Activated naive CD4-positive, alpha-beta T cell (primary cell): ENCODE results near the gene USO1.
A peak's percentile ranks its signal among the peaks of the same experiment; 100 is the strongest.
"Not testable (repeated sequence)": the region's sequence is repeated elsewhere in the genome, so short reads cannot be mapped to it uniquely, and the experiment has no call there.

Source experiments
- DNase-seq, 4 experiments: peaks; one replicate each; lab custom pipeline; 2025; lab: John Stamatoyannopoulos, UW

The USO1 gene, protein sequence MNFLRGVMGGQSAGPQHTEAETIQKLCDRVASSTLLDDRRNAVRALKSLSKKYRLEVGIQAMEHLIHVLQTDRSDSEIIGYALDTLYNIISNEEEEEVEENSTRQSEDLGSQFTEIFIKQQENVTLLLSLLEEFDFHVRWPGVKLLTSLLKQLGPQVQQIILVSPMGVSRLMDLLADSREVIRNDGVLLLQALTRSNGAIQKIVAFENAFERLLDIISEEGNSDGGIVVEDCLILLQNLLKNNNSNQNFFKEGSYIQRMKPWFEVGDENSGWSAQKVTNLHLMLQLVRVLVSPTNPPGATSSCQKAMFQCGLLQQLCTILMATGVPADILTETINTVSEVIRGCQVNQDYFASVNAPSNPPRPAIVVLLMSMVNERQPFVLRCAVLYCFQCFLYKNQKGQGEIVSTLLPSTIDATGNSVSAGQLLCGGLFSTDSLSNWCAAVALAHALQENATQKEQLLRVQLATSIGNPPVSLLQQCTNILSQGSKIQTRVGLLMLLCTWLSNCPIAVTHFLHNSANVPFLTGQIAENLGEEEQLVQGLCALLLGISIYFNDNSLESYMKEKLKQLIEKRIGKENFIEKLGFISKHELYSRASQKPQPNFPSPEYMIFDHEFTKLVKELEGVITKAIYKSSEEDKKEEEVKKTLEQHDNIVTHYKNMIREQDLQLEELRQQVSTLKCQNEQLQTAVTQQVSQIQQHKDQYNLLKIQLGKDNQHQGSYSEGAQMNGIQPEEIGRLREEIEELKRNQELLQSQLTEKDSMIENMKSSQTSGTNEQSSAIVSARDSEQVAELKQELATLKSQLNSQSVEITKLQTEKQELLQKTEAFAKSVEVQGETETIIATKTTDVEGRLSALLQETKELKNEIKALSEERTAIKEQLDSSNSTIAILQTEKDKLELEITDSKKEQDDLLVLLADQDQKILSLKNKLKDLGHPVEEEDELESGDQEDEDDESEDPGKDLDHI

DNA sequence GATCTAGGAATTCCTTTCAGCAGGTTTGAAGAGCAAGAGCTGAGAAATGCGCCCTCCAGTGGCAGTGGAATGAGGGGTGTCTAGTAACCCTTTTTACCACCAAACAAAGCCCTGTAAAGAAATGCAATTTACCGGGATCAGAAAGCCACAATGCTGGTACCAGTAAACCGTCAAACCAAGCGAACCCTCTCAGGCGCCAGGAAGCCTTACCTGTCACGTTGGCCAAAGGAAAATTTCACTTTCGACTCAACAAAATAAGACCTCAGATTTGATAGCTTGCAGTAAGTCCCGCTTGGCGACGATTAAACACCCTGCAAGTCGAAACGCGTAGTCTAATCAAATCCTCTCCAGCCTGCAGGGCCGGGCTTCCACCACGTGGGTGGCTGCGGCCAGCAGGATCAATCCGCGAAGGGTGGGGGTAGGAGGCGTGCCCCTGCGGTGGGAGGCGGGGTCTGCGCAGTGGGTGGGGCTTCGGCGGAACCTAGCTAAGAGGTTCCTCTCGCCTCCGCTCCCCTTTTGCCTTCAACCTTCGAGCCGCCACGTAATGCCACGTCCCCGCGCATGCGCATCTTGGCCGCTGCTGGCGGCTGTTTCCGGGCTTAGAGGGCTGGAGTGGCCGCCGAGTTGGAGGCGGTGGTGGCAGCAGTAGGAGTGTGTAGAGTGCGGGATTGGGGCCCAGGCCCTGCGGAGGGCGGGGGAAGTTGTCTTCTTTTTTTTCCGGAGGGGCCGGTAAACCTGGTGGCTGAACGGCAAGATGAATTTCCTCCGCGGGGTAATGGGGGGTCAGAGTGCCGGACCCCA is at the start of gene USO1:
TSS of gene USO1 (plus strand) at position 512 of the 801 bp plus-strand sequence. CDS start at position 755, 243 bp downstream.
- peak; percentile 96 to 99 (median 98) for DNase-seq

DNA sequence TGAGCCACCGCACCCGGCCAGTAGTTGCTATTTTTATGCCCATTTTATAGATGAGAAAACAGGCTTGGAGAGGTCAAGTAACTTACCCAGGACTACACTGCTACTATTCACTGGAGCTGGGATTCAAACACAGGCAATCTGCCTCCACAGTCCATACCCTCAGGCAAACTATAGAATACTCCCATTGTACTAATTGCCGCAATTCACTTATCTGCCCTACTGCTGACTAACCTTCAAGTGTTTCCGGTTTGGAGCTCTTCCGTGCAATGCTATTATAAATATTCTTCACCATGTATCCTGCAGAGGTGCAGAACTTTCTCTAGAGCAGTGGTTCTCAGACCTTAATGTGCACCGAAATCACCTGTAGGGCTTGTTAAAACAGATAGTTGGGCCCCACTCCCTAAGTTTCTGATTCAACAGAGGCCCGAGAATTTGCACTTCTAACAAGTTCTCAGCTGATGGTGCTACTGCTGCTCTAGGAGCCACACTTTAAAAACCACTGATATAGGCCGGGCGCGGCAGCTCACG is 49.3 kb upstream of the USO1 start:
- DNase-seq = no peak

DNA sequence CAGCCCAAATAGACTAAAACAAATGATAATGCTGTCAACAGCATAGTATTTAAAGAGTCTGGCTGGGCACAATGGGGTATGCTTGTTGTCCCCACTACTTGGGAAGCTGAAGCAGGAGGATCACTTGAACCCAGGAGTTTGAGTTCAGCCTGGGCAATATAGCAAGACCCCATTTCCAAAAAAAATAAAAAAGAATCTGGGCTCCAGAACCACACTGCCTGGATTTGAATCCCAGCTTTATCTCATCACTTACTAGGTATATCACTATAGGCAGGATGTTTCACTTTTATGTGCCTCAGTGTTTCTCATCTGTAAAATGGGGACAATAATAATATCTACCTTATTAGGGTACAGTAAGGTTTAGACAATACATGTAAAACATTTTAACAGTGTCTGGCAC is 45.9 kb upstream of the USO1 start:
- DNase-seq = no peak

DNA sequence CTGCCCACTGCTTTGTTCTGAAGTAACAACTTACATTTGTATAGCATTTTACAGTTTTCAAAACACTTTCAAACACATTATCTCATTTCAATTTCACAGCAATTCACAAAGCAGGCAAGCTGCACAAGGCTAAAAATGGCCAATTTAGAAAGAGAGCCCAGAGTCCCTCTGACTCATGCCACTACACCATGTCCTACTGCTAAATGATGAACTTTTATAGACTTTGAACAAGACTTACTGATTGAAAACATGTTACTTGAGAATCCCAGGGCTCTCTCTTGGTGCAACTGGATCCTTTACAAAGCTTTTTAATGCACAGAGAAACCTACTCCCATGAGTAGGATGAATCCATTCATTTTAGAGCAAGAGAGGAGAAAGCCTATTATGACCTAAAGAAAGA is 45.4 kb upstream of the USO1 start:
- DNase-seq = no peak

DNA sequence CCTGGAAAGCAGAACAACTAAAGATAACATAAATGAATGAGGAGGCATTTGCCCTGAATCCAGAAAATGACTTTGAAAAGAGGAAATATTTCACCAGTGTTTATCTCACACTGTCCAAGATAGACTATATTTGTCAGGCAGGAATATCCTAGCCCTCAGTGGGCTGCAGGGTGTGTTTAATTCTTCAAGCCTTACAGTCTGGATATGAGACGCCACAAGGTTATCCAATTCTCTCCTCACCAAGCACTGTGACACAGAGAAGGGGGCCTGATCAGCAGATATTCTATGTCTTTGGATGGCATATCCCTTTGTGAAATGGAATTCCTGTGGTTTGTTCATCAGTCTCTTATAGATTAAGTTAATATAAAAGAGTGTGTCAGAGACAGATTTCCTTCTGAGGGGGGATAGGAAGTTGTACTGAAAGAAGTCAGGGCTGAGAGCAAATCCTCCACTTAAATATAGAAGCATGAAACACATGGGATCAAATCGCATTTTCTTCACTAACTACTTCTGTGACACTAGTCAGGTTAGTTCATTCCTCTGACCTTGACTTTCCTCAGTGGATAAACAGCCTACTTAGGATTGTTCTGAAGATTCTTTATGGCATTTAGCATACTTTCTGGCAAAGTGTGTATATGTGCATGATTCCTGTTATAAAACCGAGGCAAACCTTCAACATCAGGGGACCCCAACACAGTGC is 44.4 kb upstream of the USO1 start:
- no peak for DNase-seq

DNA sequence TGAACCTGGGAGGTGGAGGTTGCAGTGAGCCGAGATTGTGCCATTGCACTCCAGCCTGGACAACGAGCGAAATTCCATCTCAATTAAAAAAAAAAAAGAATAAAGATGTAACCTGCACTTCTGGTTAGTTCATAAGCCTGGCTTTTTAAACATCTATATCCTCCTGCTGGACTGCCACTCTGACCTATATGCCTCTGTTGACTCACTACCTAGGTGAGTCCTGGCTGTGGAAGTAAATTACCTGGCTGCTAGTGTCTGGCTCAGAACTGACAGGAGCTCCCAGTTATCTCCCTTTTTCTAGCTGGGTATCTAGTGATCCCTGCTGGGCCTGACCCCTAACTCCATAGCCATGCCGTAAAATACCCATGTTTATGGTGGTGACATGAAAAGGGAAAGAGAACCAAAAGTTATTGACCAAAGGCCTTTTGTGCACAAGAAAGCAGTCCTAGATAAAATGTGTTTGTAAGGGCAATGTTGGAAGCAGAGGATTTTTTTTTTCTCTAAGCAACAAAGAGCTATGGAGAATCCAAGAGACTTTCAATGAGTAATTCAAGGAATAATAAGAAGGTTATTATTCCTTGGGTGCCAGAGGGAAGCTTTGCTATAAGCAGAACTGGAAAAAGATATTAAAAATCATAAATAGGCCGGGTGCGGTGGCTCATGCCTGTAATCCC is 40.8 kb upstream of the USO1 start:
- no peak for DNase-seq

DNA sequence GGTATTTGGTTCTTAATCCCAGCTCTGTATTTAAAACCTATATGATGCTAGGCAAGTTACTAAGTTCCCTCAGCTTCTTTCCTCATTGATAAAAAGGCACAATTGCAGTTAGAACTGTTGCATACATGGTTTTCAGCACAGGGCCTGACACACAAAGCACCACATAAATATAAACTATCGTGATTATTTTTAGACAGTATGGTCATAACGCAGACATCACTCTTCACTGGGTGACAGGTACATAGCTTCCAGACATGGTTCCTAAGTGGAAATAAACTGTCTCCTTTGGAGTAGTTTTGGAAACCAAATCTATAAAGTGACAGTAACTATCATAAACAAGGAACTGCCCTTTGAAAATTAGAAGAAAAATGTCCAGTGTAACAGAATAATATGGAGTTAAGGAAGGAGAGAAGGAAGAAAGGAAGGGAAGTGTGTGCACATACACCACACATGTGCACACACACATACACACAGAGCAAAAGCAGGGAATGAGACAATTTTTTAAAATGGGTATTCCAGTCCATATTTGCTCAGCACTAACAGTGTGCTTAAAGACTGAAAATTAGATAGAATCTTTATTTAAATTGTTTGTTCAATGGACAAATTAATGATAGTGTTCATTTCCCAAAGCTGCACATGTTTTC is 38.7 kb upstream of the USO1 start:
- DNase-seq = no peak

DNA sequence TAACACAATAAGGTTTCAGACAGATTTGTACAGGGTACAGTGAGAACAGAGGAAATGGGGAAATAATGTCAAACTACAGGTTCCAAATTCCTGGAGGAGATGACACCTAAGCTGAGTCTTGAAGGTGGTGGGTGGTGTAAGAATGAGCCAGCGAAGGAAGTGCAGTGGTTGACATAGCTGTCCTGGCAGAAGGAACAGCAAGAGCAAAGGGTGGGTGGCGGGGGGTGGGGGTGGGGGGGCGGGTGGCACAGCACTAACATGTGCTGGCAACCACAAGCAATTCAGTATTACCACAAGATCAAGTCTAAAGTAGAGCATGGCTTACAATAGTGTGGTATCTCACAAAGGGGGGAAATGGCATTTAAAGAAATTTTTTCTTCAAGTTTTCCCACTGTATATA is 38.0 kb upstream of the USO1 start:
- DNase-seq = no peak

DNA sequence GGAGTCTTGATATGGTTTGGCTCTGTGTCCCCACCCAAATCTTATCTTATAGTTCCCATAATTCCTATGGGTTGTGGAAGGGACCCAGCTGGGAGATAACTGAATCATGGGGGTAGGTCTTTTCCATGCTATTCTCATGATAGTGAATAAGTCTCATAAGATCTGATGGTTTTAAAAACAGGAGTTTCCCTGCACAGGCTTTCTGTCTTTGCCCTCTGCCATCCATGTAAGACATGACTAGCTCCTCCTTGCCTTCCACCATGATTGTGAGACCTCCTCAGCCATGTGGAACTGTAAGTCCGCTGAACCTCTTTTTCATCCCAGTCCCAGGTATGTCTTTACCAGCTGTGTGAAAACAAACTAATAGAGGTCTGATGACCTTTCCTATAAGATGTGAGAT is 37.3 kb upstream of the USO1 start:
- not testable (repeated sequence) for DNase-seq

DNA sequence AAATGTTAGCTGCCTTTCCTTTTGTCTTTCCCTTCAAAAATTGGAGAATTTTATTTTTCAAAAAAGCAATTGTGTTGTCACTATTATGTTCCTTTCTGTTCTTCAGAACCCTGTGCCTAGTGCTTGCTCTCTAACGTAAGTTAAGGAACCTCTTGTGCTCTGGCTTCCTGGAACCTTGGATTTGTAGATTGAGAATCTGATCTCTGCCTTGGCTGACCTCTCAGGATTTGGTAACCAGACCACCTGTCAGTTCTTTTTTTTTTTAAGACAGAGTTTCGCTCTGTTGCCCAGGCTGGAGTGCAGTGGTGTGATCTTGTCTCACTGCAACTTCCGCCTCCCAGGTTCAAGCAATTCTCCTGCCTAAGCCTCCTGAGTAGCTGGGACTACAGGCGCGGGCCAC is 32.3 kb upstream of the USO1 start:
- not testable (repeated sequence) for DNase-seq

DNA sequence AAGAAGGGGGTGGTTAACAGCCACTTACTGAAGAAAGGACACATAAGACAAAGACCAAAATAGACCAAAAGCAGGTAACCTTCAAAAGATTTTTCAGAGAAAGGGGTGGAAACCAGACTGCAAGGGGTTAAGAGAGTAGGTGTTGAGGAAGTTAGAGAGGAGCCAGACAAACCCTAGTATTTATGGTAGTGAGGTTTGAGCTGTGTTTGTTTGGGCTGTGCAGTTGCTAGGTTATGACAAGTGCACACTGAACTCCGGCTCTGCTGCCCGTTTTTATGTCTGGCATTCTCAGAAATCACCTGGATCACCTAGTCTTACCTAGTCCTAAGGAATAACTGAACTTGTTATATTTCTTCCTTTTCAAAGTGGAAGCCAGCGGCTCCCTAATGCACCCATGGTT is 28.3 kb upstream of the USO1 start:
- no peak for DNase-seq

DNA sequence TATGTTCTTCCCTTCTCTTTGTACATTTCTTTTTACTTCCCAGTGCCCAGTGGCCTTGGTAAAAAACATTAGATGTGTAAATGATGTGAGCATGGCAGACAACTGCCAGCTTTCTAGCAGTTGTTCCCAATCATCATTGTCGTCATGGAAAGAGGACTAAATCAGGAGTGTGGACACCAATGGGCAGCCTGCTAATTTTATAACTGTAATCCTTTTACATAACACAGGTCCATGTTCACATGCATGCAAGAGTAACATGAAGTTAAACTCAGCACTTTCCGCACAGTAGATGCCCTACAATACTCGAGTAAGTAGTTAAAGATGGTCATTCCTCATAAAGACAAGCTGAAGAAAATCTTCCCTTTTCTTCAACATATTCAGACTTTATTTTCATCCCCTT is 27.8 kb upstream of the USO1 start:
- no peak for DNase-seq

DNA sequence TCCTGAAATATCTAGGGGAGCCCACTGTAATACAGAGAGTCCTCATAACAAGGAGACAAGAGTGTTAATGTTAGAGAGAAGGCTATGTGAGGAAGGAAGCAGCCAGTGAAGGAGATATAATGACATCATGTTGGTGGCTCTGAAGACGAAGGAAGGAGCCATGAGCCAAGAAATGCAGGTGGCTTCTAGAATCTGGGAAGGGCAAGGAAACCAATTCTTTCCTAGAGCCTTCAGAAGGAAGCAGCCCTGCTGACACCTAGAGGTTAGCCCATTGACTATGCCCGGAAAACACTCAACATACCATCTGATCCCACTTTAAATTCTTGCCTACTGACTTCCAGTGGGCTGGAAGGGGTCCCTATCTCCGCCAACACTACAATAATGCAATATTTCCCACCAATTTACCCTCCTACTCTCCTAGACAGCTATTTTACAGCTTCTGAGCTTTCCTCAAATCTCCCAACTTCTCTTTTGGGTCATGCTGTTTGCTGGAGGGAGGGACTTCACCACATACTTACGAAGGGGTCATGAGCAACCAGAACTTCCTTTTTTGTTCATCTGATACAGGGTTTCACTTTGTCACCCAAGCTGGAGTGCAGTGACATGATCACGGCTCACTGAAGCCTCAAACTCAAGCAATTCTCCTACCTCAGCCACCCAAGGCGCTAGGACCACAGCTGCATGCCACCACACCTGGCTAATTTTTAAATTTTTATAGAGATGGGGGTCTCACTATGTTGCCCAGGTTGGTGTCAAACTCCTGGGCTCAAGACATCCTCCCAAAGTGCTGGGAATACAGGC is 26.0 kb upstream of the USO1 start:
- no peak for DNase-seq

DNA sequence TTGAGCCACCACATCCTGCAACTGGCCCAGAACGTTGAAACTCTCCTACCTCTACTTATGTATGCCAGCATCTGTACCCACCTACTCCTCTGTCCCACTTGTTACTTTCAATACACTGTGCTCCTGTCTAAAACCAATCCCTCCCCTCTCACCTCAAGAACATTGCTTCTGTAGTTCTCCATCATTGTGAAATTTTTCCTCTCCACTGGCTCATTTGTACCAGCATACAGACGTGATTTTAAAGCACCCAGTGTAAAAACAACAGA is 25.5 kb upstream of the USO1 start:
- DNase-seq = no peak

DNA sequence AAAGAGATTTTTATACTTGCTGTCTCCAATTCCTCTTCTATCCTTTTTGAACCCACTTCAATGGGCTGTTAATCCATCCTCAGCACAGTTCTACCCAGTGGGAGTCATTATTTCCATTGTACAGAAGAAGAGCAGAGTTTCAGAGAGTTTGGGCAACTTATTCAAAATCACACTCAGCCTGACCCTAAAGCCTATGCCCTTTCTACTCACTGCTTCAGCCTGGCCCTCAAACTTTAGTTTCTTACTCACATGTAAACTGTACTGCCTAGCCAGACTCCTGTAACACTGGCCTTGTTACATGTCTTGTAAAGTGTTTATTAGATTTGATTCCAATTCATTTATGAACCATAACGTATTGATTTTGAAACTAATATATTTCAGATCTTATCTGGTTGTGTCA is 25.1 kb upstream of the USO1 start:
- DNase-seq = no peak

DNA sequence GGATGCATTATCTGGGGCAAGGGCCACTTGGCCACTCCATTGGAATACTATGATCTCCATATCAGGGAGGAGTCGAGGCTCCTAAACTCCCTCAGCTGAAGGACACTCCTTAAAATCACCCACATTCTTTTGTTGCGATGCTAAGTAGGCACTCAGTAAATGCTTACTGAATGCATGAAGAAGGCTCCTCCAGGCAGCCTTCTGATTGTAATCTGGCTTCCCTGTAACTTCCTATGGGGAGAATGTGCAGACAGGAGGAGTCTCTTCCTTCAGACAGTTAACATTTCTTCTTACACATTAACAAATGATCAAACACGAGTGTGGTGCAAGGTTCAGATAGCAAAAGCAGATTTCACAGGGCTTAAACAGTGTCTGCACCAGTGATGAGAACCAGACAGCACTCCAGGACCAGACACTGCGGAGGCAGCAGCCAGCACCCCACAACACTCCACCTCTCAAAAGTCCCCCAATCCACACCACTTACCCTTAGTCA is 21.4 kb upstream of the USO1 start:
- no peak for DNase-seq

DNA sequence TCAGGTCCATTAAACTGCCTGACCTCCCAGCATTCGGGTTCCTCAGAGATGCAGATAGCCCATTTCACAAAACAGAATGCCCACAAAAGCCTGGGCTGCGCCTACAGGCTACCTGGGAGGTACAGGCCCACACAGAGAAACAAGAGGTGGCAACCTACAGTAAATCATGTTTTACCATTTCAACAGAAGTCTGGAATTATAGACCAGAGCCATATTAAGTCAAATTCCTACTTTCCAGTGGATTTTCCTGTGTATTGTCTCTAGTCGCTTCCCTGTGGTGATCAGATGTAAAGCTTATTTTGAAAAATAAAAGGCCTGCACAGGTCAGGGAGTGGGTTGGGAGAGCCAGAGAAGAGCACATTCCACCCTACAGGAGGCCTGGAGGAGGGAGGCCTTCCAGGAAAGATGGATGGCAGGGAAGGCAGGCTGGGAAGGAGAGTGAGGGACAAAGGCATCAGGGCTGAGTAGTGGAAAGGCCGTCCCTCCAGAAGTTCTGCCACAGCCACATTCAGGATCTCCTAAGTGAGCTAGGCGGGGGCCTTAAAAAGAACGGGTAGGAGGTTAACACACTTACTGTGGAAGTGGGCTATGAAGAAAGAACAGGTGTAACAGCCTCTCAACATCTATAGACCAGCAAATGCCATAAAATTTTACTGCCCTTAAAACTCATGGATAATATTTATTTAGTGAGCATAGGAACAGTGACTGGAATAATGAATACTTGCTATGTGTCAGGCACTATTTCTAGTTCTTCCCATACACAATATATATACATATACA is 19.0 kb upstream of the USO1 start:
- DNase-seq = no peak

DNA sequence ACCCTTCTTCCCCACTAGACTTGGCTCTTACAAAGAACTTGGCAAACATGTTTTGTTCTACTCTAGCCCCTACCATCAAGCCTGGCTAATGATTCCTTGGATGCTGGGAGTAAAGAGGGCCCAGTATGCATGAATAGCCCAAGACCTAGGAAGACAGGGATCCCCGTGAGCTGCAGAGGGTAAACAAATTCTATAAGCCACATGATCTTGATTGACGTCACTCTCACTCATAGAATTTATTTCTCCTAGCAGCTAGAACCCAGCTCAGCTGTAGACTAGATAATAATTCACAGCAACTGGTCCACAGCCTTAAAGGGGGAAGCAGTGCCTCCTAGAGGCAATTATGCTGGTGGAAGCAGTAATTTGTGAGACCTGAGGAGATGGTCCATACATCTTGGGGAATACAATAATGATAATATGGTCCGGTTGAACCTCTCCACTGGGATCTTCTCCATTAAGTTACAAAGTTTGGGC is 16.1 kb upstream of the USO1 start:
- no peak for DNase-seq

DNA sequence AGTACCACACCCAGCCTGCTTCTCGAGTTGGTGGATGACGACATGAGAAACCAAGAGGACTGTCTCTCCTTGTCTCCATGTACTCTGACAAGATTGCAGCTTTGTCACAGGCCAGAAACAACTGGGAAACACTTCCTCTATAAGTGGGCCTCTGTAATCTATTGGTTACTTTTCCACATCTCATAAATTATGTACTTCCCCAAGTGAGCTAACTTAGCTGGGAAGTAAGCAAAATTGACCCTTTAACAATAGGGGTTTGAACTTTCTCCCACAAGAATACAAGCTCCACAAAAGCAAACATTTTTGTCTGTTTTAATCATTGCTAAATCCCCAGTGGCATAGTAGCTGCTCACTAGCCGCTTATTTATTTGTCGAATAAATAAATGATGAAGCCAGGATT is 14.1 kb upstream of the USO1 start:
- DNase-seq = no peak
